22Rv1 (cell line): Measurements from ENCODE around the gene KIF26B.
"Not testable (repeated sequence)": the region's sequence is repeated elsewhere in the genome, so short reads cannot be mapped to it uniquely, and the experiment has no call there.

Source experiments
- H3K27ac ChIP-seq: fragments of 450-650 bp; 2 replicates; pipeline ENCODE4 v1.5.1; 2017
- CTCF ChIP-seq: fragments of 450-650 bp; IDR thresholded peaks from 2 replicates; pipeline ENCODE4 v1.5.1; 2017; ENCODE audit warnings: mild to moderate bottlenecking
- ZFX ChIP-seq: fragments of 450-650 bp; IDR thresholded peaks from 2 replicates; pipeline ENCODE4 v1.6.1; 2017; ENCODE audit warnings: antibody characterized with exemption, borderline replicate concordance

KIF26B gene

DNA sequence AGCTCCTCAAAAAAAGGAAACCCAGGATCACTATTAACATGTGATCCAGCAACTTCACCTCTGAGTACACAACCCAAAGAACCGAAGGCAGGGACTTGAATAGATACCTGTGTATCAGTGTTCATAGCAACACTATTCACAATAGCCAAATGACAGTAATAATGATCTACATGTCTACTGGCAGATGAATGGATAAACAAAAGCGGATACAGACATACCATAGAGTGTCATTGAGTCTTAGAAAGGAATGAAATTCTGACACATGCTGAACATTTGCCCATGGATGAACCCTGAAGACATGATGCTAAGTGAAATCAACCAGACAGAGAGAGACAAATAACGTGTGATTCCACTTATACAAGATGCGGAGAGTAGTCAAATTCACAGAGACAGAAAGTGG, 564.2 kb downstream of the KIF26B start:
- H3K27ac ChIP-seq = no peak overlapping the region
- TF ChIP-seq CTCF (no peak), ZFX (no peak)

GRCh38 chr1:245721488-245721887, 566.7 kb downstream of the KIF26B start:
- no peak for TF ChIP-seq ZFX
- no peak for TF ChIP-seq CTCF
- H3K27ac ChIP-seq = no peak overlapping the region

DNA sequence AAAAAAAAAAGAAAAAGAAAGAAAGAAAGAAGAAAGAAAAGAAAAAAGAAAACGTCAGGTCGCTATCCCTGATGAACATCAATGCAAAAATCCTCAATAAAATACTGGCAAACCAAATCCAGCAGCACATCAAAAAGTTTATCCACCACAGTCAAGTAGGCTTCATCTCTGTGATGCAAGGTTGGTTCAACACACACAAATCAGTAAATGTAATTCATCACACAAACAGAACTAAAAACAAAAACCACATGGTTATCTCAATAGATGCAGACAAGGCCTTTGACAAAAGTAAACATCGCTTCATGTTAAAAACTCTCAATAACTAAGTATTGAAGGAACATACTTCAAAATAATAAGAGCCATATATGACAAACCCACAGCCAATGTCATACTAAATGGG, 573.2 kb downstream of the KIF26B start:
- H3K27ac ChIP-seq = not testable (repeated sequence)

- TF ChIP-seq ZFX (no peak), CTCF (no peak)
- H3K27ac ChIP-seq = no peak overlapping the region
These were observed 576.0 kb downstream of the KIF26B start for GRCh38 chr1:245730801-245731200.

GRCh38 chr1:245740336-245740735, 585.6 kb downstream of the KIF26B start:
- not testable (repeated sequence) for H3K27ac ChIP-seq

DNA sequence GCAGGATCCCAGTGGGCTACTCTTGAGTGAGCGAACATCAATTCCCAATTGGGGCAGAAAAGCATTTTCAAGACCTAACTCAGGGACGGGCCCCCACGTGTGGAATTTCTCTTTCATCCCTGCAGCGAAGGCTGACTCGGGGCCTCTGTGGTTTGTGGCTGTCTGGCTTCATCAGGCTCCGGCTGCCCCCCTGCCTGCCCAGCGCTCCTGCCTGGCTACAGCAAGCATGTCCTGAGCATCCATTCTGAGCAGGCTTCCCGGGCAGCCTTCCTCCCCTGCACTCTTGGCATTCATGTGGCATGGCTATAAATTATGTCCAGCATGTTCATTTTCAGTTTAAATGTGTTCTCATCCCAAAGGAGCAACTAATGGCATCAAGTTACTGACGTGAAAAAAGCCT, 588.1 kb downstream of the KIF26B start:
- no peak overlapping the region for H3K27ac ChIP-seq
- TF ChIP-seq CTCF = no peak
- TF ChIP-seq ZFX = no peak

- H3K27ac ChIP-seq = no peak overlapping the region
- TF ChIP-seq ZFX (no peak), CTCF (no peak)
These were observed 593.5 kb downstream of the KIF26B start for GRCh38 chr1:245748240-245748639.

GRCh38 chr1:245748646-245749045, 593.9 kb downstream of the KIF26B start:
- TF ChIP-seq CTCF = no peak
- no peak for TF ChIP-seq ZFX
- H3K27ac ChIP-seq = no peak overlapping the region

- no peak overlapping the region for H3K27ac ChIP-seq
- TF ChIP-seq CTCF = no peak
- no peak for TF ChIP-seq ZFX
These were observed 594.3 kb downstream of the KIF26B start for GRCh38 chr1:245749053-245749452.
